Muscle of back (tissue), 13 donors: ENCODE data around the gene INPP5F. TPM values are rescaled to one million over a fixed set of nuclear protein-coding genes. Genes with fewer than 3 reads are reported as not detected.
A peak's percentile ranks its signal among the peaks of the same experiment; 100 is the strongest.

ENCODE experiments used
- DNase-seq, 3 donors: peaks; one replicate each; pipeline versions ENCODE4 v3.0.0 to v3.0.0-alpha.2; 2013
- long read RNA-seq, 9 donors: transcript quantifications; one replicate each; lab custom pipeline, GENCODE V29; 2026
- polyA plus RNA-seq, 10 donors: library from polyadenylated mRNA; unstranded; fragments of 120-200 nt; gene quantifications; one replicate each; pipeline ENCODE4 v1.2.1, GENCODE V29; 2013; ENCODE audit not compliant: insufficient read length in 10 of 10

INPP5F gene
- 10 to 100 TPM; 15.0 to 27.2 (median 18.0) TPM for polyA plus RNA-seq
- long read RNA-seq, donor 1, partial matches to known transcripts: 0 of 3 reads
- long read RNA-seq, donor 1, other reads (novel, unspliced or antisense): 0 of 3 reads
- long read RNA-seq, donor 2, full-length matches to known transcripts: 2 of 2 reads
- long read RNA-seq, donor 2, partial matches to known transcripts: 0 of 2 reads
- long read RNA-seq, donor 2, other reads (novel, unspliced or antisense): 0 of 2 reads
- long read RNA-seq, donor 3: 0 reads
- long read RNA-seq, donor 4, partial matches to known transcripts: 0 of 3 reads
- long read RNA-seq, donor 4, other reads (novel, unspliced or antisense): 0 of 3 reads
- long read RNA-seq, donor 5, partial matches to known transcripts: 48 of 59 reads
- long read RNA-seq, donor 5, other reads (novel, unspliced or antisense): 5 of 59 reads
- long read RNA-seq, donor 6, partial matches to known transcripts: 0 of 5 reads
- long read RNA-seq, donor 6, other reads (novel, unspliced or antisense): 0 of 5 reads
- long read RNA-seq, donor 7, partial matches to known transcripts: 0 of 1 reads
- long read RNA-seq, donor 7, other reads (novel, unspliced or antisense): 0 of 1 reads
- long read RNA-seq, donor 8, partial matches to known transcripts: 0 of 2 reads
- long read RNA-seq, donor 8, other reads (novel, unspliced or antisense): 0 of 2 reads
- long read RNA-seq, donor 9, full-length matches to known transcripts: 1 of 1 reads
- long read RNA-seq, donor 9, partial matches to known transcripts: 0 of 1 reads
- long read RNA-seq, donor 9, other reads (novel, unspliced or antisense): 0 of 1 reads

- peak; percentile 98 to 99 (median 98) for DNase-seq
Measured at GRCh38 chr10:119725828-119726675, at the start of gene INPP5F. Gene INPP5F (plus strand): TSS chr10:119726050. CDS start chr10:119726263, 213 bp downstream.

GRCh38 chr10:119677126-119677525, 48.7 kb upstream of the INPP5F start:
- DNase-seq: no peak

- DNase-seq: no peak
Measured at GRCh38 chr10:119677904-119678755, 47.7 kb upstream of the INPP5F start.

- DNase-seq: no peak
Measured at GRCh38 chr10:119679480-119679829, 46.4 kb upstream of the INPP5F start.

GRCh38 chr10:119680050-119680449, 45.8 kb upstream of the INPP5F start:
- no peak for DNase-seq

GRCh38 chr10:119680650-119681081, 45.2 kb upstream of the INPP5F start:
- DNase-seq: peak in 1 of 3 donors; percentile 48

GRCh38 chr10:119686465-119687191, 39.2 kb upstream of the INPP5F start:
- peak; percentile 76 to 91 (median 86) for DNase-seq

- no peak for DNase-seq
Measured at GRCh38 chr10:119687192-119688032, 38.4 kb upstream of the INPP5F start.

- DNase-seq: no peak
Measured at GRCh38 chr10:119688033-119688508, 37.8 kb upstream of the INPP5F start.

GRCh38 chr10:119689016-119689580, 36.8 kb upstream of the INPP5F start:
- no peak for DNase-seq

- DNase-seq: no peak
Measured at GRCh38 chr10:119691726-119692125, 34.1 kb upstream of the INPP5F start.

- DNase-seq: no peak
Measured at GRCh38 chr10:119693262-119693957, 32.4 kb upstream of the INPP5F start.

GRCh38 chr10:119694608-119695007, 31.2 kb upstream of the INPP5F start:
- no peak for DNase-seq

- DNase-seq: no peak
Measured at GRCh38 chr10:119700321-119700954, 25.4 kb upstream of the INPP5F start.

GRCh38 chr10:119701861-119702260, 24.0 kb upstream of the INPP5F start:
- DNase-seq: no peak

- DNase-seq: no peak
Measured at GRCh38 chr10:119702583-119702982, 23.3 kb upstream of the INPP5F start.

GRCh38 chr10:119703903-119704508, 21.8 kb upstream of the INPP5F start:
- DNase-seq: no peak
